Measurements from ENCODE around the gene RASA3.

DNA sequence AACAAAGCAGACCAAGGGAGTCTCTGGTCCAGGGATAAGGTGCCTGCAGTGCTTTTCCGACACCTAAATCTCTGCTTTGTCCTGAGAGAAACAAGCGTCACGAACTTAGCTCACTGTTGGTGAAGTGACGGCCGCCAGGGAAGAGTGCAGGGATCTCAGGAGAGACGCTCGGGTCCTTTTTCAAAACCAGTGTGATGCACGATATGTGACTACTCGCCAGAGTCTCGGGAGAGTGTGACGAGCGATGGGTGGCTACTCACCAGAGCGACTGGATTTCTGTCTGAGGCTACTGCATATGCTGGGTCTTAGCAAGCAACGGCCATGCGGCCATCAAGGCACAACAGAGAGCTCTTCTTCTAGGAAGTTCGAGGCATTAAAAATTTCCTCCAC, 30.1 kb upstream of the RASA3 start:
- no peak for TF ChIP-seq ELF4 (CRISPR knock-in tag; IDR thresholded peaks at IDR 0.05; ENCODE audit: low read depth)
- TF ChIP-seq, protein P1, sequence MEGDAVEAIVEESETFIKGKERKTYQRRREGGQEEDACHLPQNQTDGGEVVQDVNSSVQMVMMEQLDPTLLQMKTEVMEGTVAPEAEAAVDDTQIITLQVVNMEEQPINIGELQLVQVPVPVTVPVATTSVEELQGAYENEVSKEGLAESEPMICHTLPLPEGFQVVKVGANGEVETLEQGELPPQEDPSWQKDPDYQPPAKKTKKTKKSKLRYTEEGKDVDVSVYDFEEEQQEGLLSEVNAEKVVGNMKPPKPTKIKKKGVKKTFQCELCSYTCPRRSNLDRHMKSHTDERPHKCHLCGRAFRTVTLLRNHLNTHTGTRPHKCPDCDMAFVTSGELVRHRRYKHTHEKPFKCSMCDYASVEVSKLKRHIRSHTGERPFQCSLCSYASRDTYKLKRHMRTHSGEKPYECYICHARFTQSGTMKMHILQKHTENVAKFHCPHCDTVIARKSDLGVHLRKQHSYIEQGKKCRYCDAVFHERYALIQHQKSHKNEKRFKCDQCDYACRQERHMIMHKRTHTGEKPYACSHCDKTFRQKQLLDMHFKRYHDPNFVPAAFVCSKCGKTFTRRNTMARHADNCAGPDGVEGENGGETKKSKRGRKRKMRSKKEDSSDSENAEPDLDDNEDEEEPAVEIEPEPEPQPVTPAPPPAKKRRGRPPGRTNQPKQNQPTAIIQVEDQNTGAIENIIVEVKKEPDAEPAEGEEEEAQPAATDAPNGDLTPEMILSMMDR (IDR thresholded peaks at IDR 0.05), result no peak
- no peak for TF ChIP-seq SOX15 (CRISPR knock-in tag; IDR thresholded peaks at IDR 0.05)
- TF ChIP-seq NFYB (CRISPR knock-in tag; conservative IDR thresholded peaks at IDR 0.05; ENCODE audit: low read depth), result no peak
- TF ChIP-seq JUN (CRISPR knock-in tag; IDR thresholded peaks at IDR 0.05), result no peak
- no peak for TF ChIP-seq TP53 (CRISPR knock-in tag; IDR thresholded peaks at IDR 0.05)
- no peak for TF ChIP-seq NR3C1 (CRISPR knock-in tag; conservative IDR thresholded peaks at IDR 0.05; ENCODE audit: low read depth)
- no peak for TF ChIP-seq STAT6 (CRISPR knock-in tag; conservative IDR thresholded peaks at IDR 0.05; ENCODE audit: low read depth)
- no peak for TF ChIP-seq IRF1 (CRISPR knock-in tag; IDR thresholded peaks at IDR 0.05)
- TF ChIP-seq, protein P2, sequence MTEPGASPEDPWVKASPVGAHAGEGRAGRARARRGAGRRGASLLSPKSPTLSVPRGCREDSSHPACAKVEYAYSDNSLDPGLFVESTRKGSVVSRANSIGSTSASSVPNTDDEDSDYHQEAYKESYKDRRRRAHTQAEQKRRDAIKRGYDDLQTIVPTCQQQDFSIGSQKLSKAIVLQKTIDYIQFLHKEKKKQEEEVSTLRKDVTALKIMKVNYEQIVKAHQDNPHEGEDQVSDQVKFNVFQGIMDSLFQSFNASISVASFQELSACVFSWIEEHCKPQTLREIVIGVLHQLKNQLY (CRISPR knock-in tag; IDR thresholded peaks at IDR 0.05), result no peak
- no peak for TF ChIP-seq GTF2I (CRISPR knock-in tag; conservative IDR thresholded peaks at IDR 0.05)
